Endothelial cell of umbilical vein (primary cell): Measurements from ENCODE around the gene CTLA4. TPM values are rescaled to one million over a fixed set of nuclear protein-coding genes. Genes with fewer than 3 reads are reported as not detected.

ENCODE experiments used
- BruUV-seq: library from RNA; stranded (reverse); fragments of 400-500 nt; replicated peaks from 2 replicates; lab custom pipeline; 2021; lab: Mats Ljungman, UMichigan
- CTCF ChIA-PET: fragments of 300-600, 350-600 bp; sonication (Branson Sonifier 250); formaldehyde crosslinking; loops from one replicate; lab custom pipeline; 2021; ENCODE audit warnings: antibody characterized with exemption, inconsistent platforms; lab: Charles Lee
- POLR2A ChIA-PET: fragments of 300-600, 350-600 bp; sonication (Branson Sonifier 250); formaldehyde crosslinking; loops from one replicate; lab custom pipeline; 2021; ENCODE audit warnings: antibody characterized with exemption, inconsistent platforms; lab: Charles Lee
- DNase-seq: peaks from one replicate; pipeline ENCODE4 v3.0.0-alpha.2; 2011; ENCODE audit warnings: low read depth, low spot score
- FAIRE-seq: peaks from 2 replicates; lab custom pipeline; 2011; peaks lifted over from hg19 to GRCh38; lab: Jason Lieb, UNC
- H2AFZ ChIP-seq: 2 replicates; pipeline ENCODE4 v1.6.0; 2012; ENCODE audit warnings: low read depth, low read length, control low read depth, inconsistent platforms
- H3K27ac ChIP-seq: 2 replicates; pipeline ENCODE4 v1.5.1; 2011; ENCODE audit warnings: low read depth, mild to moderate bottlenecking, control low read depth, low read length, moderate library complexity; ENCODE audit not compliant: insufficient read depth
- H3K27me3 ChIP-seq, 2 experiments: 2 replicates each; pipeline versions ENCODE4 v1.6.0 to v1.6.1; 2011; ENCODE audit warnings: low read length in 2 of 2, mixed read lengths in 1 of 2; ENCODE audit not compliant: control insufficient read depth in 2 of 2, insufficient read depth in 2 of 2
- H3K36me3 ChIP-seq, 2 experiments: 2 replicates in 1 of 2; 3 replicates in 1 of 2; pipeline ENCODE4 v1.5.1; 2011; ENCODE audit warnings: low read length in 2 of 2, mild to moderate bottlenecking in 1 of 2, moderate library complexity in 1 of 2; ENCODE audit not compliant: control insufficient read depth in 2 of 2, insufficient read depth in 2 of 2; ENCODE audit errors: extremely low read depth in 1 of 2
- H3K4me1 ChIP-seq: 3 replicates; pipeline ENCODE4 v1.5.1; 2011; ENCODE audit warnings: mild to moderate bottlenecking, low read length; ENCODE audit not compliant: control insufficient read depth, insufficient read depth; ENCODE audit errors: extremely low read depth
- H3K4me2 ChIP-seq: 2 replicates; pipeline ENCODE4 v1.6.1; 2011; ENCODE audit warnings: low read length, control low read depth, mixed read lengths; ENCODE audit not compliant: insufficient read depth
- H3K4me3 ChIP-seq, 3 experiments: fragments of 200-600 bp in 1 of 3; sonication (generic), shearing (Covaris generic) in 1 of 3; replicated peaks in 1 of 3; 2 replicates each; pipeline ENCODE4 v1.5.1; 2011 to 2016; ENCODE audit warnings: control low read depth in 3 of 3, low read length in 3 of 3, mild to moderate bottlenecking in 2 of 3, inconsistent platforms in 1 of 3, low read depth in 1 of 3, moderate library complexity in 1 of 3; ENCODE audit not compliant: insufficient read depth in 1 of 3
- H3K79me2 ChIP-seq: 2 replicates; pipeline ENCODE4 v1.6.0; 2012; ENCODE audit warnings: low read length, inconsistent platforms; ENCODE audit not compliant: control insufficient read depth, insufficient read depth
- H3K9ac ChIP-seq: replicated peaks from 2 replicates; pipeline ENCODE3; 2011; ENCODE audit warnings: low read length, control low read depth; ENCODE audit not compliant: insufficient read depth; ENCODE audit errors: extremely low read depth
- H3K9me1 ChIP-seq: replicated peaks from 3 replicates; pipeline ENCODE4 v1.6.0; 2011; ENCODE audit warnings: mild to moderate bottlenecking, low read length; ENCODE audit not compliant: control insufficient read depth, insufficient read depth; ENCODE audit errors: extremely low read depth
- H3K9me3 ChIP-seq: replicated peaks from 2 replicates; pipeline ENCODE4 v1.5.1; 2012; ENCODE audit warnings: low read length, inconsistent platforms; ENCODE audit not compliant: control insufficient read depth, insufficient read depth
- H4K20me1 ChIP-seq: replicated peaks from 2 replicates; pipeline ENCODE3; 2011; ENCODE audit warnings: mild to moderate bottlenecking, low read length; ENCODE audit not compliant: control insufficient read depth, insufficient read depth; ENCODE audit errors: extremely low read depth
- EZH2 ChIP-seq: IDR thresholded peaks from 2 replicates; pipeline ENCODE4 v1.6.1; 2012; ENCODE audit warnings: borderline replicate concordance, low read depth, mild to moderate bottlenecking, moderate library complexity, low read length, inconsistent platforms; ENCODE audit not compliant: severe bottlenecking
- FOS ChIP-seq: IDR thresholded peaks from 2 replicates; pipeline ENCODE4 v1.6.1; 2011; ENCODE audit warnings: mild to moderate bottlenecking, low read length, moderate library complexity, borderline replicate concordance; ENCODE audit not compliant: insufficient read depth
- GATA2 ChIP-seq: IDR thresholded peaks from 2 replicates; pipeline ENCODE4 v1.7.0; 2011; ENCODE audit warnings: low read depth, mild to moderate bottlenecking, moderate library complexity, mixed read lengths, low read length; ENCODE audit not compliant: insufficient read length, insufficient read depth
- JUN ChIP-seq: IDR thresholded peaks from 2 replicates; pipeline ENCODE4 v1.6.1; 2011; ENCODE audit warnings: borderline replicate concordance, low read depth; ENCODE audit not compliant: insufficient read length, insufficient read depth
- MAX ChIP-seq: IDR thresholded peaks from 2 replicates; pipeline ENCODE4 v1.6.1; 2011; ENCODE audit not compliant: insufficient read depth, insufficient read length
- MYC ChIP-seq: IDR thresholded peaks from one replicate; pipeline ENCODE4 v1.6.1; 2011; ENCODE audit warnings: mild to moderate bottlenecking, low read depth, low read length
- POLR2A ChIP-seq: IDR thresholded peaks from 2 replicates; pipeline ENCODE4 v1.6.1; 2012; ENCODE audit warnings: low read depth, mild to moderate bottlenecking, control low read depth, low read length
- POLR2AphosphoS5 ChIP-seq: IDR thresholded peaks from 2 replicates; pipeline ENCODE4 v1.6.1; 2012; ENCODE audit warnings: low read depth, mild to moderate bottlenecking, control low read depth, low read length, moderate library complexity; ENCODE audit not compliant: insufficient read depth
- dilution Hi-C: fragments of 300-500 bp; cut with MboI; formaldehyde crosslinking; loops from one replicate; pipeline ENCODE4 v1.15.0; 2019; ENCODE audit warnings: low sequenced_read_pairs; ENCODE audit not compliant: extremely low pct_ligation_motif_present
- intact Hi-C: fragments of 100-400 bp; cut with micrococcal nuclease; formaldehyde crosslinking; loops from one replicate; pipeline ENCODE4 v1.10.0; 2022
- polyA plus RNA-seq, 4 experiments: library from polyadenylated mRNA; depleted of rRNA in 3 of 4; stranded (reverse) in 3 of 4; unstranded in 1 of 4; fragments of >200 nt; gene quantifications; 2 replicates each; pipeline versions ENCODE4 v1.2.1 to v1.2.3, GENCODE V29; 2011 to 2012; ENCODE audit warnings: missing spikeins in 1 of 4
- total RNA-seq: library from RNA; stranded (reverse); gene quantifications from 2 replicates; pipeline ENCODE4 v1.2.3, GENCODE V29; 2021
- TF ChIP-seq, protein P1 (sequence below), 2 donors: IDR thresholded peaks; 1 replicate in 1 of 2; 2 replicates in 1 of 2; pipeline ENCODE4 v1.5.1; 2011; ENCODE audit warnings: low read length in 2 of 2, mild to moderate bottlenecking in 2 of 2, moderate library complexity in 2 of 2, control low read depth in 1 of 2, inconsistent platforms in 1 of 2, low read depth in 1 of 2; ENCODE audit not compliant: insufficient read depth in 1 of 2; ENCODE audit errors: extremely low read depth in 1 of 2

Gene CTLA4
- total and polyA plus RNA-seq, 2 donors (not counting 3 experiments of a cell fraction or from before 2014, with no cell fraction given) = not detected

DNA sequence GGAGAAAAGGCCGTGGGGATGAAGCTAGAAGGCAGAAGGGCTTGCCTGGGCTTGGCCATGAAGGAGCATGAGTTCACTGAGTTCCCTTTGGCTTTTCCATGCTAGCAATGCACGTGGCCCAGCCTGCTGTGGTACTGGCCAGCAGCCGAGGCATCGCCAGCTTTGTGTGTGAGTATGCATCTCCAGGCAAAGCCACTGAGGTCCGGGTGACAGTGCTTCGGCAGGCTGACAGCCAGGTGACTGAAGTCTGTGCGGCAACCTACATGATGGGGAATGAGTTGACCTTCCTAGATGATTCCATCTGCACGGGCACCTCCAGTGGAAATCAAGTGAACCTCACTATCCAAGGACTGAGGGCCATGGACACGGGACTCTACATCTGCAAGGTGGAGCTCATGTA is 2.9 kb downstream of the CTLA4 start:
- no peak overlapping the region for H3K4me3 ChIP-seq
- no peak overlapping the region for H2AFZ ChIP-seq
- intact Hi-C loops (no loop called here), dilution Hi-C loops (no loop called here)
- no peaks in the 10 kb centered on the region for H3K36me3 ChIP-seq
- no peaks in the 10 kb centered on the region for H3K9me1 ChIP-seq
- no peak for TF ChIP-seq FOS
- no peak for TF ChIP-seq POLR2A
- TF ChIP-seq, protein P1, sequence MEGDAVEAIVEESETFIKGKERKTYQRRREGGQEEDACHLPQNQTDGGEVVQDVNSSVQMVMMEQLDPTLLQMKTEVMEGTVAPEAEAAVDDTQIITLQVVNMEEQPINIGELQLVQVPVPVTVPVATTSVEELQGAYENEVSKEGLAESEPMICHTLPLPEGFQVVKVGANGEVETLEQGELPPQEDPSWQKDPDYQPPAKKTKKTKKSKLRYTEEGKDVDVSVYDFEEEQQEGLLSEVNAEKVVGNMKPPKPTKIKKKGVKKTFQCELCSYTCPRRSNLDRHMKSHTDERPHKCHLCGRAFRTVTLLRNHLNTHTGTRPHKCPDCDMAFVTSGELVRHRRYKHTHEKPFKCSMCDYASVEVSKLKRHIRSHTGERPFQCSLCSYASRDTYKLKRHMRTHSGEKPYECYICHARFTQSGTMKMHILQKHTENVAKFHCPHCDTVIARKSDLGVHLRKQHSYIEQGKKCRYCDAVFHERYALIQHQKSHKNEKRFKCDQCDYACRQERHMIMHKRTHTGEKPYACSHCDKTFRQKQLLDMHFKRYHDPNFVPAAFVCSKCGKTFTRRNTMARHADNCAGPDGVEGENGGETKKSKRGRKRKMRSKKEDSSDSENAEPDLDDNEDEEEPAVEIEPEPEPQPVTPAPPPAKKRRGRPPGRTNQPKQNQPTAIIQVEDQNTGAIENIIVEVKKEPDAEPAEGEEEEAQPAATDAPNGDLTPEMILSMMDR (IDR thresholded peaks at IDR 0.05; ENCODE audit: extremely low read depth in 1 of 2, insufficient read depth in 1 of 2, low read depth in 1 of 2, low read length in 2 of 2) = no peak
- no peak for TF ChIP-seq MAX
- no peak for TF ChIP-seq GATA2
- no peak for TF ChIP-seq POLR2AphosphoS5
- no TSS peak for BruUV-seq
- CTCF ChIA-PET = no interaction called here
- H3K27ac ChIP-seq = no peak overlapping the region
- FAIRE-seq (no peak), DNase-seq (no peak)
- no peaks in the 10 kb centered on the region for H3K9me3 ChIP-seq
- POLR2A ChIA-PET = no interaction called here
- H3K4me2 ChIP-seq = no peak overlapping the region
- no peaks in the 10 kb centered on the region for H3K79me2 ChIP-seq
- no peaks in the 10 kb centered on the region for H4K20me1 ChIP-seq
- no peak overlapping the region for H3K9ac ChIP-seq
- H3K4me1 ChIP-seq = no peaks in the 10 kb centered on the region
- H3K27me3 ChIP-seq = peaks cover 10 to 20% of the 10 kb centered on the region in 2 experiments

GRCh38 chr2:203870941-203871340 is 3.4 kb downstream of the CTLA4 start:
- Histone ChIP-seq H3K27me3 (peaks cover 12 to 20% of the 10 kb centered on the region in 2 experiments), H3K9ac (no peak overlapping the region), H3K9me3 (no peaks in the 10 kb centered on the region), H4K20me1 (no peaks in the 10 kb centered on the region), H2AFZ (no peak overlapping the region), H3K27ac (no peak overlapping the region), H3K4me3 (no peak overlapping the region), H3K4me2 (no peak overlapping the region), H3K79me2 (no peaks in the 10 kb centered on the region), H3K36me3 (no peaks in the 10 kb centered on the region), H3K4me1 (no peaks in the 10 kb centered on the region), H3K9me1 (no peaks in the 10 kb centered on the region)
- CTCF ChIA-PET = no interaction called here
- POLR2A ChIA-PET = no interaction called here
- BruUV-seq = no TSS peak
- DNase-seq = no peak
- no peak for FAIRE-seq
- intact Hi-C loops (no loop called here), dilution Hi-C loops (no loop called here)
- TF ChIP-seq, protein P1 (IDR thresholded peaks at IDR 0.05; ENCODE audit: extremely low read depth in 1 of 2, insufficient read depth in 1 of 2, low read depth in 1 of 2, low read length in 2 of 2) = no peak
- TF ChIP-seq POLR2AphosphoS5 (no peak), EZH2 (no peak), MYC (no peak), POLR2A (no peak), FOS (no peak), GATA2 (no peak), JUN (no peak), MAX (no peak)
